ENCODE results near the gene MEAF6. TPM values are rescaled to one million over a fixed set of nuclear protein-coding genes. Genes with fewer than 3 reads are reported as not detected.
A peak's percentile ranks its signal among the peaks of the same experiment; 100 is the strongest.

Gene MEAF6
- total RNA-seq, 2 donors from 2014 or later, result 175 to 252 TPM

DNA sequence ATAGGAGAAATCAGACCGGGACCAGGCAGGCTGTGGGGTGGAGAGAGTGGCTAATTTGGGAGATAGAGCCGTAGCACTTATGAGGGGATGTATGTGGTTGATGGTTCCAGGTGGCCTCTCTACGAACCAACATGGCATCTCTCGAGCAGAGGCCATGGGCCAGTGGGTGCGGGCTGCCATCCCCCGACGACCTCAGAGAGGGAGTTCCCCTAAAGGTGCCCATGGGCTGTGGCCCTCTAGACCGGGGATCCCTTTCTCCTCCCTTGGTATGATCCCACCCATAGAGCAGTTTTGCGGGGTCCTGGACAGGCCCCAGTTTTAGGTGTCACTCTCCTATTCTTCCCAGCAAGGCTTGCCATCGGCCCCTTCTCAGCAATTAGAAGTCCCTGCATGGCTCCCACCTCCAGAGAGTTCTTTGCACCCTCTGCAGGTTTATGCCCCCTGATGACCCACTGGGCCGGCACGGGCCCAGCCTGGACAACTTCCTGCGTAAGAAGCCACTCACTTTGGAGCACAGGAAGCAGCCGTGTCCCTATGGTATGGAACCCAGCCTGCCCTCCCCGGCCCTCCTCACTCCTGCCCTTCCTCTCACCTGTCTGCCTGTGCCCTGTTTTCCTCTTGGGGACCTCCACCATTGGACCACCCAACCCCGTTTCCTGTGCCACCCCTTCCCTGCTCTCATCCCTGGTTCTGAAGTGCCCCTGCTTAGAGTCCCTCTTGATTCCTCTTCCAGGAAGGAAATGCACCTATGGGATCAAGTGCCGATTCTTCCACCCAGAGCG lies 32.4 kb downstream of the MEAF6 start:
- peak overlapping the region; percentile 94 to 97 for H3K27ac ChIP-seq
- intact Hi-C loops (cut with DNase I), result no loop called here
- no peak for DNase-seq (ENCODE audit: low spot score)
- H3K4me3 ChIP-seq, result no peak overlapping the region
- TF ChIP-seq POLR2AphosphoS5 (IDR thresholded peaks at IDR 0.05), result no peak
- TF ChIP-seq POLR2A (IDR thresholded peaks at IDR 0.05), result no peak
- H3K9me3 ChIP-seq, result no peaks in the 10 kb centered on the region
- no peaks in the 10 kb centered on the region for H3K27me3 ChIP-seq (replicated peaks; ENCODE audit: insufficient read depth)
- H3K4me1 ChIP-seq (replicated peaks), result peaks cover 61% of the 10 kb centered on the region
- peaks cover 36 to 42% of the 10 kb centered on the region in 2 donors for H3K36me3 ChIP-seq
- 90% methylated on average over 18 of the region's 18 CpGs for WGBS

DNA sequence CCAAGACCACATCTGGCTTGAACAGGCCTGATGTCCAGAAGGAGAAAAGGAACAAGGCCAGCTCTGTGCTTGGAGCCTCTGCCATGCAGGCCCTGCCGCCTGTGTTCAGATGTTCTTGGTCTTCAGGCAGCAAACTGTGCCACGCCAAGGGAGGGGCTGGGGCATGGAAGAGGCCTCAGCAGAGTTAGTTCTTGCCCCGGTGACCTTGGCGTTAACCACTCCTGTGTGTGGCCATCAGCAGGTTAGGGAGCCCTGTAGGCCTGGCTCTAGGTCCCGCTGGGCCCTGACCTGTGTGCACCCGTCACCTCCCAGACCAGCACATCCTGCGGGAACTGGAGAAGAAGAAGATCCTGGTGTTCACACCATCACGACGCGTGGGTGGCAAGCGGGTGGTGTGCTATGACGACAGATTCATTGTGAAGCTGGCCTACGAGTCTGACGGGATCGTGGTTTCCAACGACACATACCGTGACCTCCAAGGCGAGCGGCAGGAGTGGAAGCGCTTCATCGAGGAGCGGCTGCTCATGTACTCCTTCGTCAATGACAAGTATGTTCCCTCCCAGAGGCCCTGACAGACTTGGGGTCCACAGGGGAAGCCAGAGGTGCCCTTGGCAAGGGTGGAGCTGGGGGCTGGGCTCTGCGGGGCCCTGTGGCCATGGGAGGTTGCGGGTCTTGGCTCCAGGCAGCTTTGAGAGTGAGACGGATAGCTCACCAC lies 33.1 kb downstream of the MEAF6 start:
- H3K36me3 ChIP-seq, result peaks cover 42% of the 10 kb centered on the region in 2 donors
- no peaks in the 10 kb centered on the region for H3K27me3 ChIP-seq (replicated peaks; ENCODE audit: insufficient read depth)
- no peak for TF ChIP-seq POLR2A (IDR thresholded peaks at IDR 0.05)
- peak; percentile 3 for TF ChIP-seq POLR2AphosphoS5 (IDR thresholded peaks at IDR 0.05)
- peaks cover 54% of the 10 kb centered on the region for H3K4me1 ChIP-seq (replicated peaks)
- H3K27ac ChIP-seq, result peak overlapping the region; percentile 94 to 97
- no peaks in the 10 kb centered on the region for H3K9me3 ChIP-seq
- intact Hi-C loops (cut with DNase I), result no loop called here
- no peak for DNase-seq (ENCODE audit: low spot score)
- 87% methylated on average over 26 of the region's 26 CpGs for WGBS
- peak overlapping the region in 1 of 2 donors; percentile 4 for H3K4me3 ChIP-seq

DNA sequence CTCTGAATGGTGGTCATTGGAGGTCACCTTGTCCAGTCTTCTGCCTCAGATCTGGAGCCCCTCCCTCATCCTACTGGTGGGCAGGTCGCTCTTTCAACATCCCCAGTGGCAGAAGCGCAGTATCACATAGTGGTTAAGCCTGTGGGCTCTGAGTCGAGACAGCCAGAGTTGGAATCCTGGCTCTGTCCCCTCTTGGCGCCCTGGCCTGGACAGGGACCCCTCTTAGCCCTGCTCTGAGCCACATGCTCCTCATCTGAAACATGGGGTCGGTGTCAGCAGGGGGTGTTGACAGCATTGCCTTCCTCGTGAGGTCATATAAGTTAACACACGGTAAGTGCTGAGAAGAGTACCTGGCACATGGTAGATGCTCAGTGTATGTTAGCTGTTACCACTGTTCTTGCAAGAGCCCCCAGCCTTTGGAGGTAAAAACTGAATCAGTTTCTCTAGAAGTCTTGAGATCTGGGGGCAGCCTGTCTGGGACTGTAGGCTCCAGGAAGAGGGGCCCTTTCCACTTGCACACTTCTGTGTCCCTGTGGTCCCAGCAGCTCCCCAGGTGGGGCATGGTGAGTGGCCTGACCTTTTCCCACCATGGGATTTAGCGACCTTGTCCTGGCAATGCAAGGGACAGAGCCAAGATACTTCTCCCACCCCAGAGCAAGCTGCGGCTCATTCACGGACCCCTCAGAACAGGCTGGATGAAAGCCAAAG lies 33.8 kb downstream of the MEAF6 start:
- Histone ChIP-seq H3K4me1 (replicated peaks) (peaks cover 47% of the 10 kb centered on the region), H3K9me3 (no peaks in the 10 kb centered on the region), H3K36me3 (peaks cover 42 to 44% of the 10 kb centered on the region in 2 donors), H3K4me3 (peak overlapping the region in 1 of 2 donors; percentile 89), H3K27me3 (replicated peaks; ENCODE audit: insufficient read depth) (no peaks in the 10 kb centered on the region), H3K27ac (peak overlapping the region; percentile 94 to 97)
- TF ChIP-seq POLR2A (IDR thresholded peaks at IDR 0.05) (no peak), POLR2AphosphoS5 (IDR thresholded peaks at IDR 0.05) (no peak)
- TF ChIP-seq, protein P1, sequence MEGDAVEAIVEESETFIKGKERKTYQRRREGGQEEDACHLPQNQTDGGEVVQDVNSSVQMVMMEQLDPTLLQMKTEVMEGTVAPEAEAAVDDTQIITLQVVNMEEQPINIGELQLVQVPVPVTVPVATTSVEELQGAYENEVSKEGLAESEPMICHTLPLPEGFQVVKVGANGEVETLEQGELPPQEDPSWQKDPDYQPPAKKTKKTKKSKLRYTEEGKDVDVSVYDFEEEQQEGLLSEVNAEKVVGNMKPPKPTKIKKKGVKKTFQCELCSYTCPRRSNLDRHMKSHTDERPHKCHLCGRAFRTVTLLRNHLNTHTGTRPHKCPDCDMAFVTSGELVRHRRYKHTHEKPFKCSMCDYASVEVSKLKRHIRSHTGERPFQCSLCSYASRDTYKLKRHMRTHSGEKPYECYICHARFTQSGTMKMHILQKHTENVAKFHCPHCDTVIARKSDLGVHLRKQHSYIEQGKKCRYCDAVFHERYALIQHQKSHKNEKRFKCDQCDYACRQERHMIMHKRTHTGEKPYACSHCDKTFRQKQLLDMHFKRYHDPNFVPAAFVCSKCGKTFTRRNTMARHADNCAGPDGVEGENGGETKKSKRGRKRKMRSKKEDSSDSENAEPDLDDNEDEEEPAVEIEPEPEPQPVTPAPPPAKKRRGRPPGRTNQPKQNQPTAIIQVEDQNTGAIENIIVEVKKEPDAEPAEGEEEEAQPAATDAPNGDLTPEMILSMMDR (IDR thresholded peaks at IDR 0.05), result no peak
- 80% methylated on average over 9 of the region's 10 CpGs for WGBS
- intact Hi-C loops (cut with DNase I), result no loop called here
- no peak for DNase-seq (ENCODE audit: low spot score)

DNA sequence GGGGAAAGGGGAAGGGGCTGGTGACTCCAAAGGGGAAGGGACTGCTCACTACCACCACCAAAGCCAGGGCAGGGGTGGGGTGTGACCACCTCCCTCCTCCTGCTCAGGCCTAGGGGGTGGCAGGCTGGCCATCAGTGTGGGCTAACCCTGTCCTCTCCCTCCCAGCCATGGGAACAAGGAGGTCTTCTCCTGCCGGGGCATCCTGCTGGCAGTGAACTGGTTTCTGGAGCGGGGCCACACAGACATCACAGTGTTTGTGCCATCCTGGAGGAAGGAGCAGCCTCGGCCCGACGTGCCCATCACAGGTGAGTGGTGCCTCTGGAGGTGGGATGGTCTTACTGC lies 34.5 kb downstream of the MEAF6 start:
- Histone ChIP-seq H3K27me3 (replicated peaks; ENCODE audit: insufficient read depth) (no peaks in the 10 kb centered on the region), H3K9me3 (no peaks in the 10 kb centered on the region), H3K36me3 (peaks cover 42 to 48% of the 10 kb centered on the region in 2 donors), H3K4me1 (replicated peaks) (peaks cover 41% of the 10 kb centered on the region), H3K4me3 (peak overlapping the region; percentile 89 to 94), H3K27ac (peak overlapping the region; percentile 94 to 97)
- intact Hi-C loops (cut with DNase I), result no loop called here
- DNase-seq (ENCODE audit: low spot score), result no peak
- no peak for TF ChIP-seq POLR2A (IDR thresholded peaks at IDR 0.05)
- TF ChIP-seq POLR2AphosphoS5 (IDR thresholded peaks at IDR 0.05), result no peak
- TF ChIP-seq, protein P1 (IDR thresholded peaks at IDR 0.05), result no peak
- 65% methylated on average over 4 of the region's 5 CpGs for WGBS

DNA sequence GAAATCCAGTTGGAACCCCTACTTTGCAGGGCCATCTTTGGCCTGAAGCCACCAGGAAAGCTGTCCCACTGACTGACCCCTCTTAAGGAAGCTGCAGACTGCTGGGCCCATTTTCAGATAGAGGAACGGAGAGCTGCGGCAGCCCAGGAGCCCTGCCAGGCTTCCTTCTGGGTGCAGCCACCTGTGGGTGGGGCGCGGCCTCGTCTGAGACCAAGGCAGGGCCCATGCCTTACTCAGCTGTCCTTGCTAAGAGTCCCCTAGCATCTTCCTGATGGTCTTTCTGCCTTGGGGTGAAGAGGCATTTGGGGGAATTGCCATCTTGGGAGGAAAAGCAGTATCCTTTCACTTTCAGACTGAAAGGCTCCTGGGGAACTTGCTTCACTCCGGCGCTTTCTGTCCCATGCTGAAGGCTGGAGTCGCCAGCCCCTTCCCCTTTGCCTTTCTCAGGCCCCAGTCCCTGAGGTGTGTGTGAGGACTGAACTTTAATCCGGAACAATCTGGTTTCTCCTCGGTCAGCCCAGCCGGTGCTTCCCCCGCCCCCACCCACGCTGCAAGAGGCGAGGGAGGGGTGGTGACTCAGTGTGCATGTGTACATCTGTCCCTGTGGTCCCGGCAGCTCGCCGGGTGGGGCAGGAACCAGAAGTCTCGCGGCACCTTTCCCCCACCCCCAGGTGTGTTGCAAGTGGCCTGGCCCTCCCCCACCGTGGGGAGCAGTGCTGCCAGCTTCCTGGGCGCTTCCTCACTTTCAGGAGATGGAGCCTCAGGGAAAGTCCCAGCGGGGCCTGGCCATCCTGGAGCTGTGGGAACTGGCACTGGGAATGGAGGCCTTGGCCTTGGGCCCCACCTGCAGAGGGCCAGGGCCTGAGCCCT lies 35.1 kb downstream of the MEAF6 start:
- Histone ChIP-seq H3K9me3 (no peaks in the 10 kb centered on the region), H3K27me3 (replicated peaks; ENCODE audit: insufficient read depth) (no peaks in the 10 kb centered on the region), H3K36me3 (peaks cover 42 to 48% of the 10 kb centered on the region in 2 donors), H3K4me1 (replicated peaks) (peaks cover 37% of the 10 kb centered on the region), H3K4me3 (peak overlapping the region; percentile 89 to 94), H3K27ac (peak overlapping the region; percentile 94 to 97)
- intact Hi-C loops (cut with DNase I), result no loop called here
- DNase-seq (ENCODE audit: low spot score), result peak; percentile 94
- 14% methylated on average over 22 of the region's 22 CpGs for WGBS
- TF ChIP-seq, protein P1 (IDR thresholded peaks at IDR 0.05), result no peak
- peak; percentile 69 for TF ChIP-seq POLR2A (IDR thresholded peaks at IDR 0.05)
- TF ChIP-seq POLR2AphosphoS5 (IDR thresholded peaks at IDR 0.05), result peak; percentile 95

Measured in prostate gland (tissue), 2 donors.